Measurements from ENCODE around the gene STON2.
A peak's percentile ranks its signal among the peaks of the same experiment; 100 is the strongest.

STON2 gene

DNA sequence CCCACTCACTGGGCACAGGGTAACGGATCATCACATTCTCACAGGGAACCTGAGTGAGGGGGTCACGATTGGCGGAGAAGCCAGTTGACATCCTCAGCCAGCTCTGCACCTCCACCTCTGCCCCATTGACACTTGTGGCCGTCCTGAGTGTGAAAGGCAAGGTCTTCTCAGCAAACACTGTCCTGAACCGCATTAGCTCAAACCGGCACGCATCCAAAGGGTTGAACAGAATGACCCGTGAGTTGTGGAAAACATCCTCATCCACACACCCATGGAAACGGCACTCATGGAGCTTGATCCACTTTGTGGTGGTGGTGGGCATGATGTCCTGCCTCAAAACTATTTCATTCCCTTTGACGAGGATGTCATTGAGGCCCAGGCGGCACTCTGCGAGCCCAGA is 123.0 kb downstream of the STON2 start:
- Mint-ChIP-seq H3K9me3 (no peaks in the 10 kb centered on the region), H3K4me3 (no peak overlapping the region), H3K27me3 (peaks cover 14% of the 10 kb centered on the region), H3K36me3 (no peaks in the 10 kb centered on the region), H3K4me1 (peaks cover 12% of the 10 kb centered on the region), H3K27ac (no peak overlapping the region)
- DNase-seq (ENCODE audit: low spot score in 2 of 2) = no peak
- no peak for ATAC-seq (ENCODE audit: low read depth)

DNA sequence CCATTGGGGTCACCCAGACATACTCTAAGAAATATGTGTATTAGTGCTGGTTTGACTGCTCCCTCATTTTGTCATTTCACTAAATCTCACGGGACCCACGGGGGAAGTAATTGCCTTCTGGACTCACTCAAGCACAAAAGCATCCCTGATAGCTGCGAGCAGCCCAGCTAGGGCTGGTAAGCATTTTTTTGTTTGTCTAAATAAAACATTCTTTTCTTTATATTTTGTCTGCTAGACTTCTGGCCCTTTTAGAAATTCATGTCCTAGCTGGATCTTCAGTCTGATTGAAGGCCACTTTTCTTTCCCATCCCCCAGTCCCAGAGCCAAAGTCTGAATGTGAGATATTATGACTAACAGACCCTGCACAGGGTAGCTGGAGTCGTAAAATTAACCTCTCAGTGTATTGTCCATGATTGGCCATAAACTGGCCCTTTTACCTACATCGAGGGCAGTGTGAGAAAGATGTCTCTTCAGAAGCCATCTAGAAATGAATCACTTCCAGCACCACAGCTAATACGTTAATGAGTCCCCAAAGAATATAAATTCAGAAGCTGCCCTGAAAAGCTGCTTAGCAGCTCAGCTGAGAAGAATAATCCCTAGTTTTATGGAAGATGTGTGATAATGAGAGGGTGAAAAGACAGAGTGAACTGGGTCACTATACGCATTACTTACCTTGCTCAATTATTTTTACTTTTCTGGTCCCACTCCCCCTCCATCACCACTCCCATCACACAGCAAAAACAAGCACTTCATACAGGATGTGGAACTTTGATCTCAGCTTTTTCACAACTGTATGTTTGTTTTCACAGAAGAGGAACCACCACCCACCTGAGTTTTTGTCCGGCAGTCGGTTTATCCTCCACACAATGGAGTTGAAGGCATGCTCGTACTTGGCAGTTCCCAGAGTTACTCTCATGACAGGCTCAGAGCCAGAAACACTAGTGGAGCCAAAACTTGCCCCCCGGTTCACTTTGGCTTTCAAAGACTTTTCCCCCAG is 123.8 kb downstream of the STON2 start:
- Mint-ChIP-seq H3K9me3 (no peaks in the 10 kb centered on the region), H3K27me3 (peaks cover 14% of the 10 kb centered on the region), H3K36me3 (no peaks in the 10 kb centered on the region), H3K27ac (no peak overlapping the region), H3K4me1 (peaks cover 12% of the 10 kb centered on the region), H3K4me3 (no peak overlapping the region)
- ATAC-seq (ENCODE audit: low read depth) (peak; percentile 69), DNase-seq (ENCODE audit: low spot score in 2 of 2) (no peak)

DNA sequence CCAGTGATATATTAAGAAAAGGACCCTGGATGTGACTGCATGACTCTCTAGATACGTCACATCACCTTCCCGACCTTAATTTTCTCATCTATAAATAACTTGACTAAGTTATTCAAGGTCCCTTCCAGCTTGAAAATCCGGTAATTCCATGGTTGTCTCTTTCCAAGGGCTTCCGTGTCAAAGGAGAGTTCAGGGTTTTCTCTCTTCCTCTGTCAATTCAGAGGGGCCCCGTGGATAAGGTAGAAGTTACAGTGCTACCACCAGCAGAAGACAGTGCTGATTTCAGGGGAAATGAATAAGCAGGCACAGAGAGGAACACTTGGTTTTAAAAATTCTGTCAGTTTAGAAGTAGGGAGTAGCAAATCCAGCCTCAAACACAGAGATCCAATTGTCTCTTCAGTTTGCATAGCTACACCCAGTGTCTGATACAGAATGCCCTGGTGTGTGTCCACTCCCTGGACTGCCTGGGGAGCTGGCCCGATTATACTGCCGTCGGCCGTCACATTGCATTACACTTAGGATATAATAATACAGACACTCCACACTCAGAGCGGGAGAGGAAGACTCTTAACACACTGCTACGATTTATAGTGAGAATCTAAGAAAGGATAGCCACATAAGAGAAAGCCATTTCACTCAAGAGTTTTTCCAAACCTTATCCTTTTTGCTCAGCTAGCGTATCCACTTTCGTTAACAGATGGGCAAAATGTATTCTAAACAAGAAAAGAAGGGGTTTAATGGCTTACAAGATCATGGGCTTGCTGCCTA is 124.6 kb downstream of the STON2 start:
- no peak overlapping the region for H3K4me3 Mint-ChIP-seq
- no peaks in the 10 kb centered on the region for H3K9me3 Mint-ChIP-seq
- H3K4me1 Mint-ChIP-seq = peaks cover 12% of the 10 kb centered on the region
- H3K27me3 Mint-ChIP-seq = peaks cover 14% of the 10 kb centered on the region
- no peaks in the 10 kb centered on the region for H3K36me3 Mint-ChIP-seq
- no peak for DNase-seq (ENCODE audit: low spot score in 2 of 2)
- no peak for ATAC-seq (ENCODE audit: low read depth)
- H3K27ac Mint-ChIP-seq = no peak overlapping the region

DNA sequence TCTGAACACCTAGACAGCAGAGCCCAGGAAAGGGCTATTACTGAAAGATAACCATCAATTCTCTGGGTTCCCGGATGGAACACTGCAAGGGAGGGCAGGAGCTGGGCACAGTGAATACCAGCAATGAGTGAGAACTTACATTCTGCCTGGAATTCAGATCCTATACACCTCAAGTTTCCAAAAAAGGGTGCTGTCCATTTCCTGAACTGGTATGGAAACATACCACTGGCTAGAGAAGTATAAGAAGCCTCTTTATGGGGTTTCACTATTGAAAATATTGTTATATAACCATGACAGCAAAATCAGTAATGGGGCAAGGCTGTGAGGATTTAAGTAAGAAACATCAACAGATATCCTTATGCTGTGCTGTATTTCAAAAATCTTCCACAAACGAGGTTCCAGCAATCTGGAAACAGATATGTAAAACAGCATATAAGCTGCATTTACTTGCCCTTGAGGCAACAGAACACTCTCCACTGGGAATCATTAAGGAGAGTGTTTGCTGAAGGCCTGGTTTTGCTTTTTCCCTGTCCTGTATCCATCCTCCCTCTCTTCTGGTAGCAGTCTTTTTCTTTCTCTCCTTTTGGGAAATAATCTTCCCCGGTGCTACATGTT is 126.1 kb downstream of the STON2 start:
- ATAC-seq (ENCODE audit: low read depth) (no peak), DNase-seq (ENCODE audit: low spot score in 2 of 2) (no peak)
- no peak overlapping the region for H3K27ac Mint-ChIP-seq
- peaks cover 12% of the 10 kb centered on the region for H3K4me1 Mint-ChIP-seq
- H3K4me3 Mint-ChIP-seq = no peak overlapping the region
- H3K36me3 Mint-ChIP-seq = no peaks in the 10 kb centered on the region
- H3K9me3 Mint-ChIP-seq = no peaks in the 10 kb centered on the region
- peaks cover 17% of the 10 kb centered on the region for H3K27me3 Mint-ChIP-seq

DNA sequence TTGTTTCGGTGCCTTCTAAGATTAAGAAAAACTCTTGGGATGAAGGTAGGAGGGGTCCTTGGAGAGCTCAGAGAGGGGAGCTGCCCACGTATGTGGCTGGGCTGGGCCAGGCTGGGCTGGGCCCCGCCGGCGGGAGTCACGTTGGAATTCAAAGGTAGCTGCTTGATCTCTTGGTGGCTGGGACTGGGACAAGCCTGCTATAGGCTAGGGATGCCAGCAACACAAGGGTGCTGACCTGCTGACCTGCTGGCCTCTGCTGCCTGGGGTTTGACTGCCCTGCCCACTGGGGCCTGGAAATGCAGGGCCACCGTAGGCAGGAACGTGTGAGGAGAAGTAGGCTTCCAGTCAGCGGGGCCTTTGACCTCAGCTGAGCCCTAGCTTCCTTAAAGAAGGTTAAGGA is 126.6 kb downstream of the STON2 start:
- DNase-seq (ENCODE audit: low spot score in 2 of 2) (no peak), ATAC-seq (ENCODE audit: low read depth) (no peak)
- H3K4me1 Mint-ChIP-seq = peaks cover 12% of the 10 kb centered on the region
- H3K36me3 Mint-ChIP-seq = no peaks in the 10 kb centered on the region
- no peaks in the 10 kb centered on the region for H3K9me3 Mint-ChIP-seq
- H3K4me3 Mint-ChIP-seq = no peak overlapping the region
- peaks cover 17% of the 10 kb centered on the region for H3K27me3 Mint-ChIP-seq
- H3K27ac Mint-ChIP-seq = no peak overlapping the region

DNA sequence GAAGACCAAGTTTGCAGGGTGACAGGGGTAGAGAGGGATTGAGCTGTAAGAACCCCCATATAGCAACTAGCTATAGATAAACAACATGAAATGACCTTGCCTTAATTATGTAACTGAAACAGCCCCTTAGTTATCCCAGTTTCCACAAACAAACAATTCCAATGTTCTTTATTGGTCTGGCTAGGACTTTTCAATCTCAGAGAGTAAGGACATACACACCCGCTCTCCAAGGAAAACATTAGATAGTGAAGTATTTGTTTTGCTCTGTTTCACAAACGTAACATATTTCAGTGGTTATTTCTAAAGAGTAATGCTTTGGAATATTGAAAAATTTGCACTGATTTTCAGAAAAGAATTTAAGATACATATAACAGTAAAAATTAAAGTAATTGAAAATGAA is 127.8 kb downstream of the STON2 start:
- no peak overlapping the region for H3K27ac Mint-ChIP-seq
- H3K27me3 Mint-ChIP-seq = peaks cover 12% of the 10 kb centered on the region
- H3K4me1 Mint-ChIP-seq = peaks cover 12% of the 10 kb centered on the region
- H3K36me3 Mint-ChIP-seq = no peaks in the 10 kb centered on the region
- DNase-seq (ENCODE audit: low spot score in 2 of 2) (no peak), ATAC-seq (ENCODE audit: low read depth) (no peak)
- no peak overlapping the region for H3K4me3 Mint-ChIP-seq
- no peaks in the 10 kb centered on the region for H3K9me3 Mint-ChIP-seq

DNA sequence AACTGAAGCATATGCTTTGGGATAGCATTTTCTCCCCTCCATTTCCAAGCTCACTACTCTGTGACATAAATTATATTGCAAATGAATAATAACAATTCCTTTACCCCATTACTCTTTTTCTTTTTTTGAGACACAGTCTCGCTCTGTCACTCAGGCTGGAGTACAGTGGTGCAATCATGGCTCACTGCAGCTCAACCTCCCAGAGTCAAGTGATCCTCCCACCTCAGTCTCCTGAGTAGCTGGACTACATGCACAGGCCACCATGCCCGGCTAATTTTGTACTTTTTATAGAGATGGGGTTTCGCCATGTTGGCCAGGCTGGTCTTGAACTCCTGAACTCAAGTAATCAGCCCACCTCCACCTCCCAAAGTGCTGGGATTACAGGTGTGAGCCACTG is 130.1 kb downstream of the STON2 start:
- H3K27me3 Mint-ChIP-seq = peaks cover 11% of the 10 kb centered on the region
- no peak overlapping the region for H3K27ac Mint-ChIP-seq
- ATAC-seq (ENCODE audit: low read depth) = no peak
- DNase-seq (ENCODE audit: low spot score in 2 of 2) = no peak
- no peaks in the 10 kb centered on the region for H3K36me3 Mint-ChIP-seq
- H3K4me1 Mint-ChIP-seq = no peaks in the 10 kb centered on the region
- no peaks in the 10 kb centered on the region for H3K9me3 Mint-ChIP-seq
- H3K4me3 Mint-ChIP-seq = no peak overlapping the region

DNA sequence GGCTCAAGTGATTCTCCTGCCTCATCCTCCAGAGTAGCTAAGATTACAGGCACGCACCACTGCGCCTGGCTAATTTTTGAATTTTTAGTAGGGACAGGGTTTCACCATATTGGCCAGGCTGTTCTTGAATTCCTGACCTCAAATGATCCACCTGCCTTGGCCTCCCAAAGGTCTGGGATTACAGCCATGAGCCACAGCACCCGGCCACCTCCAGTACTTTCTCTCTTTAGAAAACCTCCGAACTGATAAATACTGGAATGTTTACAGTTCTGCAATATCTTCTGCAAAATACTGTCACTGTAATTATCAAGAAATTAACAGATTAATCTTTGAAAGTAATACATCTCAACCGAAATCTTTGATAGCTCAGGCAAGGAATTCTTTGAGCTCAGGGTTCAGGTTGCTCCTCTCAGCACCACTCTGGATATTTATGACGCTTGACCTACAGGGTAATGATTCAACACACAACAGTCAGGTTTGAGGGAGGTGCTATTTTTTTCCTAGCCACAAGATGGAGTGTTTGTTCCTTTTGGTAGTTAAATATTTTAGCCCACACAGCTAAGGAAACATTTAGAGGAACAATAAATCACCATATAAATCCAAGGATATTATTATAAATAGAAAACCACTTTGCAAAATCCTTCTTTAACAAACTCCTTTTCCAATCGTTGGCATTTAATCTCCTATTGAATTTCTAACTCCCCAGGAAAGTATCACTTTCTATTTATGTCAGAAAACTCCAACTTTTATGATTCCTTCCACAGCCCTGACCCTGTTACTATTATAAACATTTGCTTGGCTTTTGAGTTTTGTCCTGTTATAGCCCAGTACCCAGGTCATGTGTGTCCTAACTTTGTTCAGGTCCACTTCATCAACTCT is 130.8 kb downstream of the STON2 start:
- Mint-ChIP-seq H3K36me3 (no peaks in the 10 kb centered on the region), H3K4me3 (no peak overlapping the region), H3K27me3 (peaks cover 10% of the 10 kb centered on the region), H3K4me1 (no peaks in the 10 kb centered on the region), H3K9me3 (no peaks in the 10 kb centered on the region), H3K27ac (no peak overlapping the region)
- ATAC-seq (ENCODE audit: low read depth) (peak; percentile 56), DNase-seq (ENCODE audit: low spot score in 2 of 2) (peak in 1 of 2 donors; percentile 16)

DNA sequence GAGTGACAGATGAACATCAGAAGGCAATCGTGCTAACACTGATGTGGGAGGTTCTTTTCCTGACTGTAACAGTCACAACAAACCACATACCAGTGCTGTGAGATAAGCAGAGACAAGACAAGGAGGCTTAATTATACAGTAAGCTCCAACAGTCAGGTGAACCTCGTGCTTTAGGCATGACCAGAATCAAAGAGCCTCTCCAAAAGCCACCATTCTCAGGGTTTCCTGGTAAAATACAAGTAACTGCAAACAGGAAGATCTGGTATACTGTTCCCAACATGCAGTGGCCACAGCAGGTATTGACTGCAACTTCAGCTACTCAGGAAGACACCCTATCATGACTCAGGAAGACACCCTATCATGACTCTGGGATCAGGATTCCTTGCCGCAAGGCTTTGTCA is 132.1 kb downstream of the STON2 start:
- H3K4me3 Mint-ChIP-seq = no peak overlapping the region
- no peaks in the 10 kb centered on the region for H3K9me3 Mint-ChIP-seq
- no peaks in the 10 kb centered on the region for H3K4me1 Mint-ChIP-seq
- no peak for ATAC-seq (ENCODE audit: low read depth)
- DNase-seq (ENCODE audit: low spot score in 2 of 2) = no peak
- H3K36me3 Mint-ChIP-seq = no peaks in the 10 kb centered on the region
- H3K27ac Mint-ChIP-seq = no peak overlapping the region
- H3K27me3 Mint-ChIP-seq = peaks cover 9% of the 10 kb centered on the region

DNA sequence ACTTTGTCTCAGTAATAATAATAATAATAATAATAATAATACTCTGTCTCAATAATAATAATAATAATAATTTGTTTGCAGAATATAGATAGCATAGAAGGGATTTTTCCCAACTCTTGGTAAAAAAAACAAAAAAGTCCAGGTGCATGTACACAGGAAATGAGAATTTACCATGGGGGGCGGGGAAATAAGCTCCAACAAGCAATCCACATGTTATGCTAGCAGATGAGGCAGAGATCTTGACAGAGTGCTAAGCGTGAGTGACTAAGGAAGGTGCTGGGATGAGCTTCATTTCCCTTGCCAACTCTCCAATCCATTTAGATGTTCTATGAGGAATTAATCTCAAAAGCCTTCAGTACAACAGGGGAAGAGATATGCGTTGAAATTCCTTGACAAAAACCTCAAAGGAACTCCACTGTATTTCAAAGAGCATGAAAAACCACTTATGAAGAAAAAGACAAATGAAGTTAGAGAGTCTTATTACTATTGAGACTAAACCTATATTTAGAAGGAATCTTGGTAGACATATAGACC is 134.4 kb downstream of the STON2 start:
- no peak for DNase-seq (ENCODE audit: low spot score in 2 of 2)
- no peak overlapping the region for H3K27ac Mint-ChIP-seq
- H3K27me3 Mint-ChIP-seq = peaks cover 11% of the 10 kb centered on the region
- no peaks in the 10 kb centered on the region for H3K36me3 Mint-ChIP-seq
- no peak overlapping the region for H3K4me3 Mint-ChIP-seq
- H3K9me3 Mint-ChIP-seq = no peaks in the 10 kb centered on the region
- H3K4me1 Mint-ChIP-seq = no peaks in the 10 kb centered on the region
- ATAC-seq (ENCODE audit: low read depth) = no peak

DNA sequence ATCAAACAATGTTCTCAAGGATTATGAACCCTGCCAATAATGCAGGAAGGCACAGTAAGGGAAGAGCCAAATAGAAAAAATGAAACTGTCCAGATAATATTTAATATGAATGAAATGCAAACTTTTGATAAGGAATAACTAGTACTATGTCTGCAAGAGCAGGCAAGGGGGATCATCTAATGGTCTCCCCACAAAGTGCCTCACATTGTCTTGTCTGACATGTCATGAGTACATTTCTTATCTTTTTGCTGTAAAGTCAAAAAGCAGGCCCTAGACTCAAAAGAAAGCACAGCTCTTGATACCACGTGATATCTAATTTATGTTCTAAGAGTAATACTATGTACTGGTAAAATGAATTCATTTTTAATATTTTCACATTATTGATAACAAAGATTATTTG is 135.5 kb downstream of the STON2 start:
- Mint-ChIP-seq H3K27me3 (peaks cover 14% of the 10 kb centered on the region), H3K4me1 (no peaks in the 10 kb centered on the region), H3K27ac (no peak overlapping the region), H3K4me3 (no peak overlapping the region), H3K36me3 (no peaks in the 10 kb centered on the region), H3K9me3 (no peaks in the 10 kb centered on the region)
- ATAC-seq (ENCODE audit: low read depth) = no peak
- no peak for DNase-seq (ENCODE audit: low spot score in 2 of 2)

DNA sequence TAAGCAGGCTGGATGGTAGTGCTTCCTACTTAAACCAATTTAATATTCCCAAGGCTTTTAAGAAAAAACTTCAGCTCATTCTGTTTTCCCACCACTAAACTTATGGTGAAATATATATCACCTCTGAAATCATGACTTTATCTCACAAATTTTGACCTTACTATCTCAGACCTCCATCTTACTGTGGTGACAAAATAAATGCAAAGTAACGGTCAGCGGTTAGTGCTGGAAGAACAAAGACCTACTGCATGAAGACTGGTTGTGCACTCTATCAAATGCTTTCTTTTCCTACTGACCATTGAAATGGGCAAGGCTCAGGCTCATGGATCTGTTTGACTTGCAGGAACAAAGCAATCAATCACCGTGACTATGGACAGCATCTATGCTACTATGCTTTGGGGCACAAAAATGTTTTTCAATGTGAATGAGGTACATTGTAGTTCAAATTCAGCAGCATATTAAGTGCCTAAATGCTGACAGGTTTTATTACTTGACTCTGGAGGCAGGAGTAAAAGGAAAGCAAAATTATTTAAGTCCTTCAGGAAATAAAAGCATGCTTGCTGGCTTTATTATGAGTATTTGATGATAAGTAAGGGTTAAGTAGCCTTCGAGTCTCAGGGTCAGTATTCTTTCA is 136.2 kb downstream of the STON2 start:
- ATAC-seq (ENCODE audit: low read depth) (no peak), DNase-seq (ENCODE audit: low spot score in 2 of 2) (no peak)
- Mint-ChIP-seq H3K27ac (no peak overlapping the region), H3K9me3 (no peaks in the 10 kb centered on the region), H3K27me3 (peaks cover 15% of the 10 kb centered on the region), H3K4me3 (no peak overlapping the region), H3K36me3 (no peaks in the 10 kb centered on the region), H3K4me1 (no peaks in the 10 kb centered on the region)

DNA sequence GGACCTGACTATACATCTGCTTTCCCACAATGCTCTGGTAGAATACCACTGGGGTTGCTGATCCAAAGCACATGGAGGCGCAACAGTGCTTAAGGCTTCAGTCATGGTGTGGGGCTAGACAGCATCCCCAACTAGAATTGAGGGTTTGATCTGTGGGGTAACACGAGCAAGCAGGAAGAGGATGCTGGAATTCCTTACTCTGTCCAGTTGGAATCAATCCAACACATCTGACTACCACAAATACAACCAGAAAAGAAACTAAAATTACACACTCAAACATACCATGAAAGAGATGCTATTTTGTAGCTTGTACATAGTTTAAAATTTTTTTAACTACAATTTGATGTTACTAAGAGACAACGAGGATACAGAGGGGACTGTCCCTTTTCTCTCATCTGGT is 138.9 kb downstream of the STON2 start:
- ATAC-seq (ENCODE audit: low read depth) (no peak), DNase-seq (ENCODE audit: low spot score in 2 of 2) (no peak)
- H3K27ac Mint-ChIP-seq = no peak overlapping the region
- no peak overlapping the region for H3K4me3 Mint-ChIP-seq
- no peaks in the 10 kb centered on the region for H3K9me3 Mint-ChIP-seq
- H3K4me1 Mint-ChIP-seq = peaks cover 6% of the 10 kb centered on the region
- no peaks in the 10 kb centered on the region for H3K36me3 Mint-ChIP-seq
- H3K27me3 Mint-ChIP-seq = peaks cover 13% of the 10 kb centered on the region

Measured in memory B cell (primary cell).